ENCODE data around the gene CLPX.
A peak's percentile ranks its signal among the peaks of the same experiment; 100 is the strongest.
"Not testable (repeated sequence)": the region's sequence is repeated elsewhere in the genome, so short reads cannot be mapped to it uniquely, and the experiment has no call there.

Gene CLPX

DNA sequence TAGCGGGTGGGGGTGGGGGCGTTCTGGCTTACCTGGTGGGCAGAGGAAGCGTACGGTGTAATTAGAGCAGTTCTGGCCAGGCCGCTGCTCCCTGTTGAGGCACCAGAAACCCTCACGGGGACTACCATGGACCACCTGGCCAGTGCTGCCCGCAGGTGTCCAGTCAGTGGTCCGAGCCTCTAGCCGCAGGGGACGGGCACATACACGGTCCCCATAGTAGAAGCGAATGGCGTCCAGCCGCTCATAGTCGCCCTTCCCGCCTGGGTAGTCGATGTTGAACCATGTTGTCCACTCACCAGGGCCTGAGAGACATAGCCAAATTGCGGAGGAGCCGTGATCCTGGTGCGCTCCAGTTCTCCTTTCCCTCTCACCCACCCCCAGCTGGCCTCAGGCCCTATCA is 21.6 kb upstream of the CLPX start:
- no peak for DNase-seq (ENCODE audit: low read depth in 3 of 3)

DNA sequence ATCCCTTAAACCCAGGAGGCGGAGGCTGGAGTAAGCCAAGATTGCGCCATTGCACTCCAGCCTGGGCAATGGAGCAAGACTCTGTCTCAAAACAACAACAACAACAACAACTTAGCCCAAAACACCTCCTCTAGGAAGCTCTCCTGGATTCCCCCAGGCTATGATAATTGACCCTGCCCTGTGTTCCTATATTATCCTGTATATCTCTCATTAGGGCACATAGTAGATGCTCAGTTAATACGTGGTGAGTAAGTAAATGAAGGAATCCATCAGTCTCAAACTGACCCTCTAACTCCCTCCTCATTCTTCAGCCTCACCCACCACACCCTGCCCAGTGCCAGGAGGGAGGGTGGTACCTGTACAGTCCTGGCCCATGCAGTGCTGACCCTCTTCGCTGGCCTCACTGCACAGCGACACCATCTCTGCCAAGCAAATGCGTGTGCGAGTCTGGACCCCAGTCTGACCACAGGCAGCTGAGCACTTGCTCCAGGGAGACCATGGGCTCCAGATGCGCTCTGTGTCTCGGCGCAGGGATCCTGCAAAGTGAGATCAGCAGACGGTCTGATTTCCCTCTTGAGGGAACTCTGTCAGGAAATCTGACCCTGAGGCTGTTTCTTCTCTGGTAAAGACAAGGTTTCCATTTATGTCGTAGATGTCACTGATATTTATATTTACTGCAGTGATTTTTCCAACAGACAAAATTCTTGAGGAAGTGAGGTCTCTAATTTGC is 20.0 kb upstream of the CLPX start:
- no peak for DNase-seq (ENCODE audit: low read depth in 3 of 3)

DNA sequence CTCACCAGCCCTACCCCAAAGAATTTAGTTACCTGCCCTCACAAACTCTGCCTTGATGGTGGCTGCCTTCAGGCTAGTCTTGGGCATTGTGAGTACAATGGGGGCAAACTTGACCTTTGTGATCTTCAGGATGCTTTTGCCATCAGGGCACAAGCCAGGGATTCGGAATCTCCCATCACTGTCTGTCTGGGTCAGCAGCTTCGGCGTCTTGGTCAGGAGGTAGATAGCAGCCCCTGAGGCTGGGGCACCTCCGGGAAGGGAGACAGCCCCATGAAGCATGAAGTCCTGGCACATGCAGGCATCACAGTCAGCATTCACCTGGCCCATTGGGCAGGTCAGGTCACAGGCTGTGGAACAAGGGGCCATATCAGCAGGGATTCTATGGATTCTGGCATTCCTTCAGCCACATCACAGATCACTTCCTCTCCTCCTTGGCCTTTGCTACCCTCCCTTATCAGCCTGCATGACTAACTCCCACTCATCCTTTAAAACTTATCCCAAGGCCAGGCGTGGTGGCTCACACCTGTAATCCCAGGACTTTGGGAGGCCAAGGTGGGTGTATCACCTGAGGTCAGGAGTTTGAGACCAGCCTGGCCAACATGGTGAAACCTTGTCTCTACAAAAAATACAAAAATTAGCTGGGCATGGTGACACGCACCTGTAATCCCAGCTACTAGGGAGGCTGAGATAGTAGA is 19.2 kb upstream of the CLPX start:
- no peak for DNase-seq (ENCODE audit: low read depth in 3 of 3)

DNA sequence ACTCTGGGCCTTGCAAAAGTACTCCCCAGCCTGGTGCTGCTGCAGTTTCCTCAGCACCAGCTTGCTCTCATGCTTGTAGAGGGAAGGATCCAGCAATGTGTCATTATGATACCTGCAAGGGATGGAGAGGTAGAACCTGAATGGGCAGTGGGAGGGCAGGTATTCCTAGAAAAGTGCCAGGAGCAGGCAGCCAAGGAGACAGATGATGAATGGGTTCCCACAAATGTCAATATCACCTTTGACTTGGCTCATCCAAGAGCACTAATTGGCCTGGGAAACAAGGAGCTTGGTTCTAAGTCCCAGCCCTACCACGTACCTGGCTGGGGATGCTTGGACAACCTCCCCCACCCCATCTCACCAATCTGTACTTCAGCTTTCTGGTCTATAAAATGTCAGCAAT is 16.8 kb upstream of the CLPX start:
- DNase-seq (ENCODE audit: low read depth in 3 of 3): no peak

DNA sequence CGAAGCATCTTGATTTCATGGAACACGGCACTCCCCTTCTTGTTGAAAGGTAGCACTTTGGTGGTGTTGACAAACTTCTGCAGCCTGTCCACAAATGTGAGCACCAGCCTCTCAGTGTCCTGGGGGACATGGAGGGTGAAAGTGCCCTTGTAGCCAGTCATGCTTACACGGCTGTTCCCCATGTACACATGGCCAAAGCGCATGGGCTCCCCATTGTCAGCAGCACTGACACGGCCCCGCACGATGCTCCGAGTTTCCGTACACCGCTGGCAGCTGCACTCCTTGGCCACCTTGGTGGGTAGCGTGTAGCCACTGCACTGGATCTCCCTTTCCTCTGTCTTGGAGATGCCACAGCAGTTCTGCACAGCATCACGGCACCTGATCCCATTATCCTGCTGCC is 13.4 kb upstream of the CLPX start:
- no peak for DNase-seq (ENCODE audit: low read depth in 3 of 3)

DNA sequence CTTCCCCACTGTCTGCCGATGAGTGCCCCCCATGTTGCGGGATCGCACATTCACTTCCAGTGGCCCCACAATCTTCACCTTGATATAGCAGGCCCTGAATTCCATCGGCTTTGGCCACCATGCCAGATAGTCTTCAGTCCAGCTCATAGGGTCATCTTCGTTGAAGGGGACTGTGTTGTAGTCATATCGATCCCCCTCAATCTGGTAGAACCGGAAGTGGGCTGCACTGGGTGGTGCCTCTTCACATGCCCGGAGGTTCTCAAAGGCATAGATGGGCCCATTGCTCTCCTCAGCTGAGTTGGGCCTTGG is 12.1 kb upstream of the CLPX start:
- no peak for DNase-seq (ENCODE audit: low read depth in 3 of 3)

DNA sequence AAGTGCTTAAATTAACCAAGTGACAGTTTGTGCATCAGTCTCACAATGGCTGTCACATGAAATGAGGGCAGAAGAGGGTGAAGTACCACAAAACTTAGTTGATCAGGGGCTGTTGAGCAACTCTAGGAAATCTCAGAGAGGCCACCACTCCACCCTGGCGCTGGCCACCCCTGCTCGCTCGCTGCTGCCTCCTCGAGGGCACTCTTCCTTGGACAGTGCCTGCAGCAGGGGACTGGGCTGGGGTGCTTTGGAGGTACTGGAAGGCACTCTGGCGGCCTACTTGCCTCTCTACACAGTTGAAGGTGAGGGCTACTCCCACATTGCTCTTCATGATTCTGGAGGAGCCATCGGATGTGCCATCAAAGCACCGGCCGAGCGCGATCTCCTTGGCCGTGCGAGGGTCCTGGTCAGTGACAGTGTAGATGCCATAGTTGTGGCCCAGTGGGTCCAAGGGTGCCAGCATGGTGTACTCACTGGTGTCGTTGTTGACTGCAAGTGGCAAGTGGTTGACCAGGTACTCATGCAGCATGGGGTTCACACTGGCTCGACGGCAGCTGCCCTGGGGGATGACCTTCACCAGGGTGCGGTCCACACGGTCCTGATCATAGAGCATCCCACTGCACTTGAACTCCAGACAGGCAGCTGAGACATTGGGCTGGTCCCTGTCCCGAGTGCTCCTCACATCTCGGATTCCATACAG is 11.6 kb upstream of the CLPX start:
- DNase-seq (ENCODE audit: low read depth in 3 of 3): no peak

DNA sequence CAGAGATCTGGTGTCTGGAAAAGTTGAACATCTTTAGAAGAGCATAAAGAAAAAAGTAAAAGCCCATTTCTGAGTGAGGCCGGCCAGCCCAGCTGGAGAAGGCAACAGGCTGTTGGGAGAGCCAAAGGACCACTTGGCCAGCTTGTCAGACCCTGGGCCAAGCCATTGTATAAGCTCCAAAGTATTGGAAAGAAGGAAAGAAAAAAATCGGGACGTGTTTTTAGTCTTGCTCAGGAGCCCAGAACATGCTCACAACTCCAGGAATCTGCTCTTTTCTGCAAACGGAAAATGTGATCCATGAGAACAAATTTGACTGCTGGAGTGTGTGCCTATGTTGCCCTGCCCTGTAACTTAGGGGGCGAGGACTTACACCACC is 10.4 kb upstream of the CLPX start:
- DNase-seq (ENCODE audit: low read depth in 3 of 3): no peak

DNA sequence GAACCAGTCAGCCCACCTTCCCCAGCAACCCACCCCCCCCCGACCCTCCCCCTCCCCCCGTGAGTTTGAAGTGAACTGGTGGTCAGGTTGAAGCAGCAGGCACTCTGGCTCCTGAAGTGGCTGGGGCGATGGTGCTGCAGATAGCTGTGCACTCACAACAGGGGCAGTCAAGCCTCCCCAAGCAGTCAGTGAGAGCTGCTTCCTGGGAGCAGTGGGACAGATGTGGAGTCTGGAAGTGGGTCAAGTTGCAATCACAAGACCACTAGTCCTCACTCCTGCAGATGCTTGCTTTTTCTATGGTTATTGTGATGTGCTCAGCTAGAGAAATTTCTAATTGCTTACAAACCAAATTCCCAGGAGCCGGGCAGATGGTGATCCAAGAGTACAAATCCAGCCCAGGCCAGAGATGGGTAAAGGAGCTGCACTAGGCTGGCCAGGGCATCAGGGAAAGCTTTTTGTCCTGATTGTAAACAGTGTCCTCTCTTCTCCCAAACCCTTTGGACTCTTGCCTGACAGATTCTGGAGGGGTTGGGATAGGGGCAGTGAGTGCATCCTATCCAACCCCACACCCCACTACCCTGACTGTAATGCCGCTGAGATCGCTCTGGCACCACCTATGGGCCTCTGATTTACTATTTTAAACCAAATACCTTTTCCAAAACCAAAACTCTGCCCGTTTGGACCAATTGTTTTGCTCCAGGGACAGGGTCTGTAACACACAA is 9.8 kb upstream of the CLPX start:
- DNase-seq (ENCODE audit: low read depth in 3 of 3): no peak

DNA sequence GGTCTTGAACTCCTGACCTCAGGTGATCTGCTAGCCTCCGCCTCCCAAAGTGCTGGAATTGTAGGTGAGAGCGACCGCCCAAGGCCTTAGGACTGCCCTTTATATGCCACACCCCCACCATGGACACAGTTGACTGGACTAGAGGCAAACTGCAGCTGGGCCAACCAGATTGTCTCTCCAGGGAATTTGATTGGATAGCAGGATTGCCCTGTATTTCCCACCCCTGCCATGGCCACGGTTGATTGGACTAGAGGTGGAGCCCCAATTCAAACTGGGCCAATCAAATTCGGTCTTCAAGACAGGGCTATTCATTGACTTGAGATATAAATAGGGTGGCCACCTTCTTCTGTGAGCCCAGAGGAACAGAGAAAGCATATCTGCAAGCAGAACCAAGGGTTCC is 6.9 kb upstream of the CLPX start:
- no peak for DNase-seq (ENCODE audit: low read depth in 3 of 3)

DNA sequence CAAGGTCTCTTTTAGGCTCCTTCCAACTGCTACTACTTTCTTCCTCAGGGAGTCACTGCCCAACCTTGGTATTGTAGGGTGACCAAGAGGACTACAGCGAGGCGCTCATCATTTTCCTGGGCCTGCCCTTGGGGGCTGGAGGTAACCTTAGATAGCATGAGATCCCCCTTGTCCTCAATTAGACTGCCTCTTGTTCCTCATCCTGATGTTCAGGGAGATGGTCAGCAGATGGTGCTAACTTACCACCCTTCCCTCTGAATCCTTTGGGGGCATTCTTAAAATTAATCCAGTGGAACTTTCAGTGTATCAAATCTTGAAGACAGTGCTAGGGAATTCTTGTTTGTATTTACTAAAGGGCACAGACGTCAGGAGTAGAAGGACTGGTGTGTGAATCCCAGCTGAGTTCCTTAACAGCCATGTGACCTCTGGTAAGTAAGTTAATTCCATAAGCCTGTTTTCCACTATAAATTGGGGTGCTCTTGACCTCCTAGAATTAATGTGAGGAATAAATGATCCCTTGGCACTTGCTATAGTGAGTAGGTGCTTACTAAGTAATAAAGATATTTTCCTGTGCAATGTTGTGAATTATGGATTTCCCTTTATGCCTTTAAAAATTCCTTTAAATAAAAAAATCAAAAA is 4.1 kb upstream of the CLPX start:
- DNase-seq (ENCODE audit: low read depth in 3 of 3): no peak

DNA sequence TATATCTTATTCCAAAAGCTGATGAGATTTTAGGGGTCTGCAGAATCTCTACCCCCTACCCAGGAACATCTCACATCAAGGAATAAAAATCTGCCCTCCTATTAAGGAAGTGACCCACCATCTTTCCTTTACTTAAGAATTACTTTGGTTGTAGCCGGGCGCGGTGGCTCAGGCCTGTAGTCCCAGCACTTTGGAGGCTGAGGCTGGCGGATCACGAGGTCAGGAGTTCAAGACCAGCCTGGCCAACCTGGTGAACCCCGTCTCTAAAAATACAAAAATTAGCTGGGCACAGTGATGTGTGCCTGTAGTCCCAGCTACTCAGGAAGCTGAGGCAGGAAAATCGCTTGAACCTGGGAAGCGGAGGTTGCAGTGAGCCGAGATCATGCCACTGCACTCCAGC is 3.3 kb upstream of the CLPX start:
- not testable (repeated sequence) for DNase-seq (ENCODE audit: low read depth in 3 of 3)

DNA sequence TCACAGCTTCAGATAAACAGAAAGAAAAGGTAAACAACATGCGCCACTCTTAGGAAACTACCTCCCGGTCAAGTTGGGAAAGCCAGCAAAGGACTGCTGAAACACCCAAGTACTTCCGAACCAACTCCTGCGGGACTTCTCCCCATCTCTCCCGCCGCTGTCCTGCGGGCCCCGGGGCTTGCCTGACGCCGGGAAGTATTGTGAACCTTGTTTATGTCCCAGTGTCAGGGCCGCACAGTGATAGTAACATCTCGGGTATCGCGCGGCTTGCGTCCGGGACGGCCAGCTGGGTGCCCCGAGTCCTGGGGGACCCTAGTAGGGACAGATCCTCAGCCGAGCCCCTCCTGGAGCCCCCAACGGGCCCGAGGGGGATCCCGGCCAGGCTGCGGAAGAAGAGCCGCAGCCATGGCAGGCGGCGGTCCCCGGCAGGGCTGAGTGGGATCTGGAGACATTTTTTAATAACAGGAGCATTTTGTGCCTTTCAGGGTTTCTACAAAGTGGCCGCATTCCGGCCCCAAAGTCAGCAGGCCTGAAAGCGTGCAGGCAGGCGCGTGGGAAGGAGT is 756 bp downstream of the CLPX start:
- DNase-seq (ENCODE audit: low read depth in 3 of 3): peak; percentile 6 to 27 (median 11)

DNA sequence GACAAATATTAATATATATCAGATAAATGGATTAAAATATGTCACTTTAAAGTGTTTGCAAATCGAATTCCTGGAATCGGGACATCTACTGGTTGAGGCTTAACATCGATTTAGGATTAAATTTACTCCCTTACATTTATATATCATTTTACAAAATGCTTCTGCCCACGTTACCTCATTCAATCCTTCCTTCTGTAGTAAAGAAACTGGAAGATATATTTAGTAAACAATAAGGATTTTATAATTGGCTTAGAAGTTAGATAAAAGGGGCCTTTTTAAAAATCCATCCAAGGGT is 1.3 kb downstream of the CLPX start:
- DNase-seq (ENCODE audit: low read depth in 3 of 3): no peak

DNA sequence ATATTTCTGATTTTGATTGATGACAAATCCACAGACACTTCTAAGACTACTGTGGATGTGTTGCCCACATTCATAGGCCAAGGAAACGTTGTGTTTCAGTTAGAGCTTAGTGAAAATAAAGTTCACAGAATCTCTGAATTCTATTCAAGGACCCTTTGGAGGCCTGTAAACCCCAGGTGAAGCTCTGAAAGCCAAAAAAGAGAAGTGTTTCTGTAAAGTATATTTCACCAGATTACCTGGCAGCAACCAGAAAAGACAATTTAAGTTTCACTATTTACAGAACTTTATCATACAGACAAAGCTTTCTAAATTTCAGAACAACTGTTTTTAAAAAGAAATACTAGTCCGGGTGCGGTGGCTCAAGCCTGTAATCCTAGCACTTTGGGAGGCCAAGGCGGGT is 2.6 kb downstream of the CLPX start:
- DNase-seq (ENCODE audit: low read depth in 3 of 3): no peak

DNA sequence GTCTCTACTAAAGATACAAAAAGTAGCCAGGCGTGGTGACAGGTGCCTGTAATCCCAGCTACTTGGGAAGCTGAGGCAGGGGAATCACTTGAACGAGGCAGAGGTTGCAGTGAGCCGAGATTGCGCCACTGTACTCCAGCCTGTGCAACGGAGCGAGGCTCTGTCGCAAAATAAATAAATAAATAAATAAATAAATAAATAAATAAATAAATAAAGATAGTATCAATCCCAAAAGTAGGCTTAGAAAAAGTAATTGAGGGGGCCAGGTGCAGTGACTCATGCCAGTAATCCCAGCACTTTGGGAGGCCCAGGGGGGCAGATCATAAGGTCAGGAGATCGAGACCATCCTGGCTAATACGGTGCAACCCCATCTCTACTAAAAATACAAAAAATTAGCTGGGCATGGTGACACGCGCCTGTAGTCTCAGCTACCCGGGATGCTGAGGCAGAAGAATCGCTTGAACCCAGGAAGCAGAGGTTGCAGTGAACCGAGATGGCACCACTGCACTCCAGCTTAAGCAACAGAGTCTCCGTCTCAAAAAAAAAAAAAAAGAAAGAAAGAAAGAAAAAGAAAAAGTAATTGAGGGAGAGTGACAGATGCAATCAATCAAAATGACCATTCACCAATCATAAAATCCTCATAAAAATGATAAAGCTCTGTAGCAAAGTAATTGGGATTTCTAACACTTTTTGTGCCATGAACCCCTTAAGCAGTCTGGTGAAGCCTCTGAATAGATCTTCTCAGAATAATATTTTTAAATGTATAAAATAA is 3.4 kb downstream of the CLPX start:
- DNase-seq (ENCODE audit: low read depth in 3 of 3): not testable (repeated sequence)

DNA sequence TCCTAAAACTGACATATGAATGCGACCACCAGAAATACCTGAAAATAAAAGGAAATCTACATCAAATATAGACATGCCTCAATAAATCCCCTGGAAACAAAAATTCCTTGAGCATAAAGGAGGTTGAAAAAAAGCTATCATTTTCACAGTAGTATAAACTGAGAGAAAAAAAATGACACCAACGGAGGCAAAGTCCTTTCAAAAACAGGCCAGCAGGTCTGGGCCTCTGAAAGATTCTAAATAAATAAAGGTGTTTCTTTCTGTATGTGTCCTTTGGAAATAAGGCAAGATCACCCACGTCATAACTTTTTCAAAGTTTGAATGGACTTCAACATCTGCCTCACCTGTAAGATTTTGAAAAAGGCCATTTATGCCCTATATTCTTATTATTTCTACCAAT is 5.0 kb downstream of the CLPX start:
- no peak for DNase-seq (ENCODE audit: low read depth in 3 of 3)

DNA sequence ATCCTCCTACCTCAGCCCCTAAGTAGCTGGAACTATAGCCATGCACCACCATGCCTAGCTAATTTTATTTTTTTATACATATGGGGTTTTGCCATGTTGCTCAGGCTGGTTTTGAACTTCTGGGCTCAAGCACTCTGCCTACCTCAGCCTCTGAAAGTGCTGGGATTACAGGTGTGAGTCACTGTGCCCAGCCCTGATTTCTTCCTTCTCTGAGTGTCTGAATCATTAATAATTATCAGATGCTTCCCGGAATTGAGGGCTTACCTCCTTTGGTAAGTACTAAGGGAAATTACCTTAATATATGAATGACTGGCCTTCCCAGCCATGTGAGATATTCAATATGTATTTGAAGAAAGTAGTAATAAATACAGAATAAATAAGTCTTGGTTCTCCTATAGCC is 7.2 kb downstream of the CLPX start:
- DNase-seq (ENCODE audit: low read depth in 3 of 3): no peak

DNA sequence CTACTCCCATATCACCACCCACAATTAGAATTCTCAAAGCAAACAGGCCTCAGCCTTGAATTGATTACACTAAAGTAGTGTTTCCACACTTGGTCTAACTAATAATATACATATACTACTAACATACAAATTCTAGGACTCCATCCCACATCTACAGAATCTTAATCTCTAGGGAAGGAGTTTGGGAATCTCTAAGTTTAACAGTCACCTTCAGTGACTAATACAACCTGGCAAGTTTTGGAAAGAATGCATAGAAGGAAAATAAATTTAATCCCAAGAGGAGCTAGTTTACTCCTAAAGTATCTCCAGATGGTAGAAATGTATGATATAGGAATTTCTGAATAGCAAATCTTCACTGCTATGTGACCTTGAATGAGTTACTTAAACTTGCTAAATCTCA is 9.1 kb downstream of the CLPX start:
- no peak for DNase-seq (ENCODE audit: low read depth in 3 of 3)

DNA sequence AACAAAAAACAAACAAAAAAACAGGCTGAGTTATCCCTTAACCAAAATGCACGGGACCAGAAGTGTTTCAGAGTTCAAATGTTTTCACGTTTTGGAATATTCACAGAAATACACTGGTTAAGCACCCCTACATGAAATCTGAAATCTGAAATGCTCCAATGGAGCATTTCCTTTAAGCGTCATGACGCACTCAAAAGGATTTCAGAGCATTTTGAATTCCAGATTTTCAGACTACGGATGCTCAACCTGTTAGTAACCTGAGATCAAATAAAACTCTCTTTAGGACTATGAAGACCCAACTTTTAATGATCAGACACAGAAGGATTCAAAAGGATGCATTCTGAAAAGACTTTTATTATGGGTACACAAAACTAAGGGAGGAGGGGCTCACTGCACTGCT is 9.6 kb downstream of the CLPX start:
- no peak for DNase-seq (ENCODE audit: low read depth in 3 of 3)

DNA sequence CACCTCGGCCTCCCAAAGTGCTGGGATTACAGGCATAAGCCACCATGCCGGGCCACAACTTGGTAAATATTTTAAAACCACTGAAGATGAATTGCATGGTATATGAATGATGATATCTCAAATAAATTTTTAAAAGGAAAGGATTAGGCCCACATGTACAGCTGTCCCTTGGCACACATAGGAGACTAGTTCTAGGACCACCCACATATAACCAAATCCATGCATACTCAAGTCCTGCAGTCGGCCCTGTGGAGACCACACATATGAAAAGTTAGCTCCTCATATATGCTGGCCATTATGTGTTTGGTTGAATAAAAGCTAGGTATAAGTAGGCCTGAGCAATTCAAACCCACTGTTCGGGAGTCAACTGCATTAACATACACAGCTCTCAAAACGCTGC is 10.6 kb downstream of the CLPX start:
- no peak for DNase-seq (ENCODE audit: low read depth in 3 of 3)
